Upper lobe of left lung (tissue), 6 donors: ENCODE results near the gene SLCO6A1. TPM values are rescaled to one million over a fixed set of nuclear protein-coding genes. Genes with fewer than 3 reads are reported as not detected.
A peak's percentile ranks its signal among the peaks of the same experiment; 100 is the strongest.

Experiments used
- ATAC-seq, 2 donors: fragments of 200-7000 bp; cut with Tn5 transposase; one replicate each; pipeline ENCODE4 v1.9.1; 2022; ENCODE audit warnings: mild to moderate bottlenecking in 2 of 2, moderate library complexity in 2 of 2; ENCODE audit not compliant: low FRiP score in 2 of 2
- DNase-seq, 2 donors: peaks; one replicate each; pipeline ENCODE4 v3.0.0-alpha.2; 2019 to 2020
- H3K27ac ChIP-seq, 4 donors: fragments of 200-600 bp; sonication (generic); one replicate each; pipeline ENCODE4 v1.5.1; 2016 to 2019
- H3K27me3 ChIP-seq, 4 donors: fragments of 200-600 bp; sonication (generic); one replicate each; pipeline ENCODE4 v1.5.1; 2017 to 2019
- H3K36me3 ChIP-seq, 4 donors: fragments of 200-600 bp; sonication (generic); one replicate each; pipeline ENCODE4 v1.5.1; 2016 to 2019
- H3K4me1 ChIP-seq, 4 donors: fragments of 200-600 bp; sonication (generic); one replicate each; pipeline ENCODE4 v1.5.1; 2018 to 2019
- H3K4me3 ChIP-seq, 4 donors: fragments of 200-600 bp; sonication (generic); one replicate each; pipeline ENCODE4 v1.5.1; 2017 to 2019; ENCODE audit warnings: mild to moderate bottlenecking in 2 of 4, moderate library complexity in 1 of 4
- H3K9me3 ChIP-seq, 4 donors: fragments of 200-600 bp; sonication (generic); one replicate each; pipeline ENCODE4 v1.5.1; 2018 to 2019
- EP300 ChIP-seq, 4 donors: sonication (generic); formaldehyde crosslinking; IDR thresholded peaks; one replicate each; pipeline ENCODE4 v1.5.1; 2017; ENCODE audit warnings: antibody characterized with exemption in 4 of 4, control low read depth in 2 of 4
- POLR2A ChIP-seq, 4 donors: fragments of 450-650 bp; IDR thresholded peaks; one replicate each; pipeline ENCODE4 v1.5.1; 2016 to 2017; ENCODE audit warnings: antibody characterized with exemption in 4 of 4, mild to moderate bottlenecking in 2 of 4
- POLR2AphosphoS5 ChIP-seq, 2 donors: sonication (generic); formaldehyde crosslinking; IDR thresholded peaks; one replicate each; pipeline ENCODE4 v1.5.1; 2017; ENCODE audit warnings: antibody characterized with exemption in 2 of 2
- WGBS, 2 donors: methylation state at CpG; one replicate each; pipeline ENCODE4 v1.1.5; 2017 to 2018; 5-methylcytosine and 5-hydroxymethylcytosine counted together
- total RNA-seq, 6 donors: library from RNA; depleted of rRNA in 4 of 6; stranded (reverse); fragments of >200 nt in 4 of 6; gene quantifications; one replicate each; pipeline versions ENCODE4 v1.1.0 to v1.2.1, GENCODE V29; 2016 to 2021
- TF ChIP-seq, protein P1 (sequence below), 6 experiments: fragments of 450-650 bp in 4 of 6; fragments of 200-600 bp in 2 of 6; sonication (generic) in 2 of 6; IDR thresholded peaks; one replicate each; pipeline ENCODE4 v1.5.1; 2016 to 2019; ENCODE audit warnings: antibody characterized with exemption in 6 of 6
- donor health status: DM: no; HTN: no; CAD: no; lungs with moderate emphysema.
- donor health status: DM: no; HTN: yes; CAD: no; lungs with severe emphysema.

Gene SLCO6A1, protein sequence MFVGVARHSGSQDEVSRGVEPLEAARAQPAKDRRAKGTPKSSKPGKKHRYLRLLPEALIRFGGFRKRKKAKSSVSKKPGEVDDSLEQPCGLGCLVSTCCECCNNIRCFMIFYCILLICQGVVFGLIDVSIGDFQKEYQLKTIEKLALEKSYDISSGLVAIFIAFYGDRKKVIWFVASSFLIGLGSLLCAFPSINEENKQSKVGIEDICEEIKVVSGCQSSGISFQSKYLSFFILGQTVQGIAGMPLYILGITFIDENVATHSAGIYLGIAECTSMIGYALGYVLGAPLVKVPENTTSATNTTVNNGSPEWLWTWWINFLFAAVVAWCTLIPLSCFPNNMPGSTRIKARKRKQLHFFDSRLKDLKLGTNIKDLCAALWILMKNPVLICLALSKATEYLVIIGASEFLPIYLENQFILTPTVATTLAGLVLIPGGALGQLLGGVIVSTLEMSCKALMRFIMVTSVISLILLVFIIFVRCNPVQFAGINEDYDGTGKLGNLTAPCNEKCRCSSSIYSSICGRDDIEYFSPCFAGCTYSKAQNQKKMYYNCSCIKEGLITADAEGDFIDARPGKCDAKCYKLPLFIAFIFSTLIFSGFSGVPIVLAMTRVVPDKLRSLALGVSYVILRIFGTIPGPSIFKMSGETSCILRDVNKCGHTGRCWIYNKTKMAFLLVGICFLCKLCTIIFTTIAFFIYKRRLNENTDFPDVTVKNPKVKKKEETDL
- total RNA-seq, result not detected

- Histone ChIP-seq H3K36me3 (no peaks in the 10 kb centered on the region), H3K27ac (no peak within 1 kb of the TSS), H3K9me3 (no peaks in the 10 kb centered on the region), H3K27me3 (no peaks in the 10 kb centered on the region), H3K4me1 (no peaks in the 10 kb centered on the region), H3K4me3 (no peak within 1 kb of the TSS)
- WGBS, 2 donors, result 93 to 96% methylated on average over 34 to 43 of the region's 43 CpGs
- ATAC-seq (peak in 1 of 2 donors; percentile 26), DNase-seq (peak in 1 of 2 donors; percentile 58)
- TF ChIP-seq POLR2A (IDR thresholded peaks at IDR 0.05), result no peak
Observed at GRCh38 chr5:102498271-102499034, at the start of gene SLCO6A1. SLCO6A1 (minus strand) TSS chr5:102499001; CDS start chr5:102498844, 157 bp downstream.

DNA sequence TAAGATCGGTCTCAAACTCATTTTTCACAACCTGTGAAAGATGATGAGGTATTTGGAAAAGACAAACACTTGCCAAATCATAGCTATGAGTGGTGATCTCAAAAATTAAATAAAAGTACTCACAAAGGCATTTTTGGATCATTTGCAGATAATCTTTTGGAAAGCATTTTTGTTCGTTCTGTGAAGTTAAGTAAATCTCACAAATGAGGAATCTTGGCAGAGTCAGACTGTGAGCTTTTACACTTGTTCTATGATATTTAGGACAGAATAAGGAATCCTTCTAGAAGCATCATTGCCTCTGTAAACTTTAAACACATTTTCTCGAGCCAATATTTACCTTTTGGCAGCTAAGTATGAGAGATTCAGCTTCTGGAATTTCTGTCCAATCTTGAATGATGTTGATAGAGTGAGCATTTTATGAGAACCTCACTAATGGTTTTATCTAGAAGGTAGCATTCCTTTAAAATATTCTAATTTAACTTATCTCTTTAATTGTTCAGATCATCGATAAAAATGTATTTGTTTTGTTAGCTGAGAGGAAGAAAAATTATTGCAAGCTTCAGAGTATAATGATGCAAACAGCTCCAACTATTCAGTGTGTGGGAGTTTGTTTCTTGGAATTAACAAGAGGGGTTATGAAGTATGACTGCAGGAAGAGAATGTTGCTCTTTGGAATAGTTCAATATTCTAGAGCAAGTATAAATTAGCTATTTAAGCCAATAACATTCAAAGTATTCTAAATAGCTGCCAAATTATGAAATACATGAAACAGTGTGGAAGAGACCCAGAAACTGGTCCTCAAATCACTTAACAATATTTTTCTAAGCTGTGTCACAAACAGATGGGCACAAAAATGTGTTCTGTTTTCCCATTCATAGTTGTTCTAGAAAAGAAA, 48.6 kb upstream of the SLCO6A1 start:
- H3K27me3 ChIP-seq, result no peaks in the 10 kb centered on the region
- DNase-seq (no peak), ATAC-seq (peak in 1 of 2 donors; percentile 63)
- H3K36me3 ChIP-seq, result no peaks in the 10 kb centered on the region
- no peak overlapping the region for H3K27ac ChIP-seq
- H3K4me3 ChIP-seq, result no peak overlapping the region
- no peak for TF ChIP-seq EP300 (IDR thresholded peaks at IDR 0.05)
- TF ChIP-seq POLR2A (IDR thresholded peaks at IDR 0.05), result no peak
- TF ChIP-seq, protein P1, sequence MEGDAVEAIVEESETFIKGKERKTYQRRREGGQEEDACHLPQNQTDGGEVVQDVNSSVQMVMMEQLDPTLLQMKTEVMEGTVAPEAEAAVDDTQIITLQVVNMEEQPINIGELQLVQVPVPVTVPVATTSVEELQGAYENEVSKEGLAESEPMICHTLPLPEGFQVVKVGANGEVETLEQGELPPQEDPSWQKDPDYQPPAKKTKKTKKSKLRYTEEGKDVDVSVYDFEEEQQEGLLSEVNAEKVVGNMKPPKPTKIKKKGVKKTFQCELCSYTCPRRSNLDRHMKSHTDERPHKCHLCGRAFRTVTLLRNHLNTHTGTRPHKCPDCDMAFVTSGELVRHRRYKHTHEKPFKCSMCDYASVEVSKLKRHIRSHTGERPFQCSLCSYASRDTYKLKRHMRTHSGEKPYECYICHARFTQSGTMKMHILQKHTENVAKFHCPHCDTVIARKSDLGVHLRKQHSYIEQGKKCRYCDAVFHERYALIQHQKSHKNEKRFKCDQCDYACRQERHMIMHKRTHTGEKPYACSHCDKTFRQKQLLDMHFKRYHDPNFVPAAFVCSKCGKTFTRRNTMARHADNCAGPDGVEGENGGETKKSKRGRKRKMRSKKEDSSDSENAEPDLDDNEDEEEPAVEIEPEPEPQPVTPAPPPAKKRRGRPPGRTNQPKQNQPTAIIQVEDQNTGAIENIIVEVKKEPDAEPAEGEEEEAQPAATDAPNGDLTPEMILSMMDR (IDR thresholded peaks at IDR 0.05), result no peak
- TF ChIP-seq POLR2AphosphoS5 (IDR thresholded peaks at IDR 0.05), result no peak
- no peaks in the 10 kb centered on the region for H3K4me1 ChIP-seq
- WGBS, 2 donors, result 57 to 61% methylated on average over 4 of the region's 4 CpGs
- no peaks in the 10 kb centered on the region for H3K9me3 ChIP-seq

DNA sequence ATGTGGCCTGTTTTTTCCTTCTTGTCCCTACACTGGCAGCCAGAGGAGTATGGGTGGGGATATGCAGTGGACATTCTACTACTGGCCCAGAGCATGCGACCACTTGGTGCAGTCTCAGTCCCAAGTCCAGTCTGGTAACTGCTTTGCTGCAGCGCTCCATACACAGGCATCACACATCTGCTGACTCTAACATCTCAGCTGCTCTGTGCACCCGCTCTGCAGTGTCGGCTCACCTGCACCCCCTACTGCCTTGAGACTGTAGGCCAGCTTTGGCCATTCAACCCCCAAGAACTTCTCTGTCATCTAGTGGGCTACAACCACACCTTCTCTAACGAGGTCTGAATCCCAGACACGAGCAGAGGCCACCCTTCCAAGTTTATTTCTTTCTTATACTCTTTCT, 46.4 kb upstream of the SLCO6A1 start:
- Histone ChIP-seq H3K9me3 (no peaks in the 10 kb centered on the region), H3K27me3 (no peaks in the 10 kb centered on the region), H3K36me3 (no peaks in the 10 kb centered on the region), H3K4me1 (no peaks in the 10 kb centered on the region), H3K27ac (no peak overlapping the region), H3K4me3 (no peak overlapping the region)
- TF ChIP-seq POLR2AphosphoS5 (IDR thresholded peaks at IDR 0.05) (no peak), EP300 (IDR thresholded peaks at IDR 0.05) (no peak), POLR2A (IDR thresholded peaks at IDR 0.05) (no peak)
- TF ChIP-seq, protein P1 (IDR thresholded peaks at IDR 0.05), result no peak
- DNase-seq, result no peak
- WGBS, 2 donors, result 53 to 55% methylated on average over 6 of the region's 6 CpGs
- peak in 1 of 2 donors; percentile 59 for ATAC-seq

DNA sequence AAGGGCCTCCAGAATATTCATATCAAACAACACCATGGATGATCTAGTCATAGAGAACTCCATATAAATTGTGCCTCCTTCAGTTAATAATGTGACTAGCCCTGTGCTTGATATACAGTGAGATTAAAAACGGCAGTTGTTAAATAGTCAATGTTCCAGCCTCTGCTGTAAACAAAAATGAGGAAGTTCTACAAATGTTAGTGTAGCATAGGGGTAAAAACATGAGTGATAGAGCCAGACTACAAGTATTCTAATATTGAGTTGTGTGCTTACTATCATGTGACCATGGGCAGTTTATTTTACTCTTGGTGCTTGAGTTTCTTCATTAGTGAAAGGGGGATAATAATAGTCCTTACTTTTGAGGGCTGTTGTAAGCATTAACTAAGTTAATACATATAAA, 43.3 kb upstream of the SLCO6A1 start:
- ATAC-seq (no peak), DNase-seq (no peak)
- Histone ChIP-seq H3K9me3 (no peaks in the 10 kb centered on the region), H3K4me1 (no peaks in the 10 kb centered on the region), H3K36me3 (no peaks in the 10 kb centered on the region), H3K27ac (no peak overlapping the region), H3K4me3 (no peak overlapping the region), H3K27me3 (no peaks in the 10 kb centered on the region)
- 29 to 33% methylated on average over 1 of the region's 1 CpG for WGBS, 2 donors
- TF ChIP-seq POLR2AphosphoS5 (IDR thresholded peaks at IDR 0.05) (no peak), EP300 (IDR thresholded peaks at IDR 0.05) (no peak), POLR2A (IDR thresholded peaks at IDR 0.05) (no peak)
- TF ChIP-seq, protein P1 (IDR thresholded peaks at IDR 0.05), result no peak
